Vagina (tissue), 2 donors: ENCODE measurements around the gene ENTPD2.

ENCODE experiments used
- POLR2A ChIP-seq, 2 donors: fragments of 450-650 bp; IDR thresholded peaks; one replicate each; pipeline ENCODE4 v1.6.1; 2017; ENCODE audit warnings: antibody characterized with exemption in 2 of 2, mild to moderate bottlenecking in 2 of 2, moderate library complexity in 2 of 2
- POLR2AphosphoS5 ChIP-seq, 2 donors: sonication (generic); formaldehyde crosslinking; IDR thresholded peaks; one replicate each; pipeline ENCODE4 v1.9.0; 2017; ENCODE audit warnings: antibody characterized with exemption in 2 of 2, mild to moderate bottlenecking in 2 of 2, low read depth in 1 of 2; ENCODE audit not compliant: insufficient read depth in 1 of 2
- TF ChIP-seq, protein P1 (sequence below), 3 experiments: fragments of 450-650 bp in 2 of 3; fragments of 200-600 bp in 1 of 3; sonication (generic) in 1 of 3; IDR thresholded peaks; one replicate each; pipeline ENCODE4 v1.5.1; 2017 to 2019; ENCODE audit warnings: antibody characterized with exemption in 3 of 3, mild to moderate bottlenecking in 2 of 3, moderate library complexity in 2 of 3

DNA sequence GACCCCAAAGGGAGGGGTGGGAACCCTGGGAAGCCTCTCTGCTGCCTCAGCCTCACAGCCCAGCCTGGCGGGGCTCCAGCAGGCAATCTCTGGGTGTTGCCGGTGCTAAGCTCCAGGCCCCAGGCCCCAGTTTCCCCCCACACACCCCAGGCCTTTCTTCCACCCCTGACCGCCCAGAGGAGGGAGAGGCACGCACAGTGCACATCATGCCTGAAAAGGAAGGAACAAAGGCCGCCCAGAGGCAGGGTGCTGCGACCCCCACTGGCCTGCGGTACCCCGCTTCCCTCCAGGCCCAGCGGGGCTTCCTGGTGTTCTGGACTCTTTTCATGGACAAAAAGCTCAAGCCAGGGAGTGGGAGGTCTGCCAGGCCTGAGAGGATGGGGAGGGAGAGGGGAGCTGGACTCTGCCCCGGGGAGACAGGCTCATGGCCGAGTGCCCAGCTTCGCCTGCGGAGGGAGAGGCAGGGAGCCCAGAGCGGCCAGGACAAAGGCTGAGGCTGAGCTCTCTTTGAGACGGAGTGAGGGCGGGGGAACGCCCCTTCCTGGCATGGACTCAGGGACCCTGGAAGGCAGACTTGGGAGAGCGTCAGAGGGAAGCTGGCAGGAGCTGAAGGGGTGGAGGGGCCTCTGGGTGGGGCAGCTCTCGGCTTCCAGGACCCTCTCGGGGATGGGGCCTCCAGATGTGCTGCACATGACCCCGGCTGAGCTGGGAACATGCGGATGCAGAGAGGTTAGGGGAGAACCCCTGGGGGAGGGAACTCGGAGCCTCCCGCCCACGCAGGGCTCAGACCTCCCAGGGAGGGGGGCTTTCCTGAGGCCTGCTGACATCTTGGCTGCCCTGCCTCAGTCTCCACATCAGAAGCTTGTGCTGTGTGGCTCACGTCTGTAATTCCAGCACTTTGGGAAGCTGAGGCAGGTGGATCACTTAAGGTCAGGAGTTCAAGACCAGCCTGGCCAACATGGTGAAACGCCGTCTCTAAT is 1.8 kb upstream of the ENTPD2 start:
- TF ChIP-seq POLR2AphosphoS5 (IDR thresholded peaks at IDR 0.05; ENCODE audit: insufficient read depth in 1 of 2, low read depth in 1 of 2) (peak; percentile 13 to 48), POLR2A (IDR thresholded peaks at IDR 0.05) (no peak)
- TF ChIP-seq, protein P1, sequence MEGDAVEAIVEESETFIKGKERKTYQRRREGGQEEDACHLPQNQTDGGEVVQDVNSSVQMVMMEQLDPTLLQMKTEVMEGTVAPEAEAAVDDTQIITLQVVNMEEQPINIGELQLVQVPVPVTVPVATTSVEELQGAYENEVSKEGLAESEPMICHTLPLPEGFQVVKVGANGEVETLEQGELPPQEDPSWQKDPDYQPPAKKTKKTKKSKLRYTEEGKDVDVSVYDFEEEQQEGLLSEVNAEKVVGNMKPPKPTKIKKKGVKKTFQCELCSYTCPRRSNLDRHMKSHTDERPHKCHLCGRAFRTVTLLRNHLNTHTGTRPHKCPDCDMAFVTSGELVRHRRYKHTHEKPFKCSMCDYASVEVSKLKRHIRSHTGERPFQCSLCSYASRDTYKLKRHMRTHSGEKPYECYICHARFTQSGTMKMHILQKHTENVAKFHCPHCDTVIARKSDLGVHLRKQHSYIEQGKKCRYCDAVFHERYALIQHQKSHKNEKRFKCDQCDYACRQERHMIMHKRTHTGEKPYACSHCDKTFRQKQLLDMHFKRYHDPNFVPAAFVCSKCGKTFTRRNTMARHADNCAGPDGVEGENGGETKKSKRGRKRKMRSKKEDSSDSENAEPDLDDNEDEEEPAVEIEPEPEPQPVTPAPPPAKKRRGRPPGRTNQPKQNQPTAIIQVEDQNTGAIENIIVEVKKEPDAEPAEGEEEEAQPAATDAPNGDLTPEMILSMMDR (IDR thresholded peaks at IDR 0.05), result no peak
